Measurements from ENCODE around the gene EEIG1.
A peak's percentile ranks its signal among the peaks of the same experiment; 100 is the strongest.

EEIG1 gene

GRCh38 chr9:128009639-128010038, 28.9 kb upstream of the EEIG1 start:
- H3K27ac ChIP-seq (ENCODE audit: extremely low read depth, low read depth, low read length): no peak overlapping the region
- no peaks in the 10 kb centered on the region for H3K4me1 ChIP-seq (ENCODE audit: control insufficient read depth, insufficient read depth, low read length)
- POLR2A ChIA-PET: no interaction called here
- H3K36me3 ChIP-seq (ENCODE audit: control insufficient read depth in 2 of 2, insufficient read depth in 1 of 2, low read length in 2 of 2): no peaks in the 10 kb centered on the region
- H3K4me3 ChIP-seq (ENCODE audit: low read depth, low read length): no peak overlapping the region
- no peaks in the 10 kb centered on the region for H3K9me3 ChIP-seq (ENCODE audit: control insufficient read depth, insufficient read depth, low read depth, low read length)
- CTCF ChIA-PET: interaction anchor here (0.6 to 1.1 kb wide), 2 partner anchors 11 to 26 kb away, joined by 3 to 5 read pairs; no protein-coding TSS in a partner anchor
- TF ChIP-seq ZNF558 (tag by site-specific recombination; IDR thresholded peaks at IDR 0.05) (no peak), ZNF610 (tag by site-specific recombination; IDR thresholded peaks at IDR 0.05; ENCODE audit: borderline replicate concordance) (no peak), ZNF280D (tag by site-specific recombination; IDR thresholded peaks at IDR 0.05) (no peak), ZNF37A (tag by site-specific recombination; IDR thresholded peaks at IDR 0.05) (no peak), ZSCAN4 (tag by site-specific recombination; IDR thresholded peaks at IDR 0.05) (no peak), ZNF239 (tag by site-specific recombination; IDR thresholded peaks at IDR 0.05) (no peak), ZNF211 (tag by site-specific recombination; IDR thresholded peaks at IDR 0.05; ENCODE audit: low read depth) (no peak), ZNF24 (tag by site-specific recombination; IDR thresholded peaks at IDR 0.05) (no peak), ZSCAN23 (tag by site-specific recombination; IDR thresholded peaks at IDR 0.05) (no peak), ZNF654 (tag by site-specific recombination; IDR thresholded peaks at IDR 0.05; ENCODE audit: low read depth) (no peak), ZNF530 (tag by site-specific recombination; IDR thresholded peaks at IDR 0.05; ENCODE audit: low read depth) (no peak), ZNF416 (tag by site-specific recombination; IDR thresholded peaks at IDR 0.05) (no peak), FEZF1 (tag by site-specific recombination; IDR thresholded peaks at IDR 0.05) (no peak), ZNF560 (tag by site-specific recombination; IDR thresholded peaks at IDR 0.05; ENCODE audit: borderline replicate concordance) (no peak), ZNF280C (tag by site-specific recombination; IDR thresholded peaks at IDR 0.05) (no peak), ZNF146 (tag by site-specific recombination; IDR thresholded peaks at IDR 0.05) (no peak), ZNF510 (tag by site-specific recombination; IDR thresholded peaks at IDR 0.05; ENCODE audit: insufficient replicate concordance) (no peak), ZNF514 (tag by site-specific recombination; IDR thresholded peaks at IDR 0.05) (no peak)

GRCh38 chr9:128008171-128008570, 27.4 kb upstream of the EEIG1 start:
- no peaks in the 10 kb centered on the region for H3K4me1 ChIP-seq (ENCODE audit: control insufficient read depth, insufficient read depth, low read length)
- no peaks in the 10 kb centered on the region for H3K36me3 ChIP-seq (ENCODE audit: control insufficient read depth in 2 of 2, insufficient read depth in 1 of 2, low read length in 2 of 2)
- POLR2A ChIA-PET: interaction anchor here (0.9 kb wide), 1 partner anchor 22 kb away, joined by 4 read pairs; no protein-coding TSS in a partner anchor
- no peak overlapping the region for H3K27ac ChIP-seq (ENCODE audit: extremely low read depth, low read depth, low read length)
- no peaks in the 10 kb centered on the region for H3K9me3 ChIP-seq (ENCODE audit: control insufficient read depth, insufficient read depth, low read depth, low read length)
- CTCF ChIA-PET: interaction anchor here (0.6 kb wide), 1 partner anchor 49 kb away, joined by 3 read pairs; no protein-coding TSS in a partner anchor
- TF ChIP-seq SETDB1 (IDR thresholded peaks at IDR 0.05; ENCODE audit: insufficient read length, low read length) (peak; percentile 33), ZNF341 (tag by site-specific recombination; IDR thresholded peaks at IDR 0.05; ENCODE audit: low read depth) (no peak), ZNF280D (tag by site-specific recombination; IDR thresholded peaks at IDR 0.05) (0 out of 2 replicates have a peak, but pooled peaks have one; percentile 22)
- H3K4me3 ChIP-seq (ENCODE audit: low read depth, low read length): no peak overlapping the region

Measured in HEK293 (cell line).